Loucy (cell line): Measurements from ENCODE around the gene CAVIN3.

Experiments
- CTCF ChIP-seq: fragments of 200-600 bp; sonication (generic); conservative IDR thresholded peaks from 2 replicates; pipeline ENCODE4 v1.5.1; 2014; ENCODE audit warnings: mild to moderate bottlenecking, antibody characterized with exemption, low read length
- EZH2phosphoT487 ChIP-seq: fragments of 200-600 bp; IDR thresholded peaks from 2 replicates; pipeline ENCODE4 v1.6.1; 2018; ENCODE audit warnings: antibody characterized with exemption, mild to moderate bottlenecking, moderate library complexity, borderline replicate concordance

DNA sequence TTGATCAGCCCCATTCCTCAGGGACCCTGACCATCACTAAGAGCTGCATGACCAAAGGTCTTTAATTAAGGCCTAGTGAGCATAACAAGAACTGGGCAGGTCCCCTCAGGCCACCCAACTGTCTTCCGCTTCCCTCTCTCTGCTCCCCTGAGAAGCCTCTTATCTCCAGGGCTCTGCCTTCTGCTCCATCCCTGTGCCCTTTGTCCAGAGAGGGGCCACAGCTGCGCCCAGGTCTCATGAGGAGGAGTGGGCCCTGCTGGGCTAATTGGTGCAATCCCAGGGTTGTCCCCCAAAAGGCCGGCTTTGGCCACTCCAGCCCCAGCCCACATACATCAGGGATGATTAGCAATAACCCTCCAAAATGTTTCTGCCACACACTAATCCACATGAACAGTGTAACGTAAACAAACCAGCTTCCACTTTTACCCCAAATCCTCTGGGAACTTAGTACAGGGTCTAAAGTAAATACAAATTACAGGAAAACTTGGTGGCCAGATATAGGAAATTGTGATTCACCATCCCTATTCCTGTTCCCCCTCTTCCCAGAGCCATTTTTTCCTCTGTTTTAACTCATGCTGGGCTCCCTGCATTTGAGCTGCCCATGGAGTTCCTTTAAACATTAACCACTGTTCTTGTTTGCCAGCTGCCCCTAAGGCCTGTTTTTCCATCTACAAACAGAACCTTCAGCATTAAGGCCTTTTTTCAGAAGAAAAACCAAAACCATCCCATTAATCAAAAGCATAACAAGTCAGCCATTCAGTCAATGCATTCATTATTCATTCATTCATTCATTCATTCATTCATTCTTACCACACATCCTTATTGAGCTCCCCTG, 34.6 kb upstream of the CAVIN3 start:
- TF ChIP-seq EZH2phosphoT487 (no peak), CTCF (no peak)
